Measurements from ENCODE around the gene ZNF714.

GRCh38 chr19:21082011-21082975, at the start of gene ZNF714:
- TF ChIP-seq CTCF (conservative IDR thresholded peaks at IDR 0.05; ENCODE audit: low read depth, low read length) (no peak), EZH2 (IDR thresholded peaks at IDR 0.05; ENCODE audit: low read length, unreplicated experiment) (no peak)

Data from PC-3 (cell line).